ENCODE data around the gene PHC1.
"Not testable (repeated sequence)": the region's sequence is repeated elsewhere in the genome, so short reads cannot be mapped to it uniquely, and the experiment has no call there.

Gene PHC1

DNA sequence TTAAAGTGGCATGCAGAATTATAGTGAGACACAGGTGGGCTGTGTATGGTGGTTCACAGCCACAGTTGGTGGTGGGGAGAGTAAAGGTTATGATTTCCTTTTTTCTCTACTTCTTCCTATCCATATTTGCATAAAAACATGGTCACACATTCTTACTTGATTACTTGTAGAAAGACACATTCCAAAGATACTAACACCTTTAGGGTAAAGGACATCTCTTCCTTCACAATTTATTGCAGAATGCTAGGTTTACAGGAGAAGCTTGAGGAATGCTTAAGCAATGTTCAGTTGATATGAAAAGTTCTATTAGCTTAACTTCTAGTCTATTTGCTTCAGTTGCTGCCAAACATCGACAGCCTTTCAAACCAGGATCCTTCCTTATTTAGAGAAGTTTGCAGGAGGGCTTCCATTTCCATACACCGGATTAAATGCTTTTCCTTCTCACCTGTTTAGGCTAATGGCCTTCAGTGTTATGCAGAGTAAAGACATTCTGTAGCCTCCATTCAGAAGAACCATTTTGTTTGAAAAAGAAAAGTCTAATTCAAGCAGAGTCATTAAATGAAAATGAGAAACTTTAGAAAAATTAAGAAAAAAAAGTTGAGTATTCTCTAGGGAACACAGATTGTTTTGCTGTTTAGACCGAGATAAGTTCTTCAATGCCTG lies 2.6 kb upstream of the PHC1 start:
- FAIRE-seq = no peak

DNA sequence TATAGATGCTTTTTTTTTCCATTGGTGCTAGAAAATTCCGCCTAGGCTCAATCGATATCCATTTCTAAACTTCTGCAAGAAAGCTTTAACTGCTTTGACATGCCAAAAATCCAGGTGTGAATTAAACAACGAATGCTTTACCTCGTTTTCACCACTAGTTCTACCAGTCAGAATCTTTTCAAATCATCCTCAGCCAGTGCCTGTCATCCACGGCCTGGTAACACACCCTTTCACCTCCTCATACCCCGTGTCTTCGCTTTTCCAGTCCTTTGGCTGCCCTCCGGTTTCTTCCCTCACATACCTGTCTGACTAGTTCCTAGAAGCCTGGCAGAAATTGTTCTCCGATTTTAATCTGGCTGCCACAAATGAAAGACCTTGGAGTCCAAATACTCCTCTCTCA lies 1.4 kb upstream of the PHC1 start:
- FAIRE-seq = no peak

DNA sequence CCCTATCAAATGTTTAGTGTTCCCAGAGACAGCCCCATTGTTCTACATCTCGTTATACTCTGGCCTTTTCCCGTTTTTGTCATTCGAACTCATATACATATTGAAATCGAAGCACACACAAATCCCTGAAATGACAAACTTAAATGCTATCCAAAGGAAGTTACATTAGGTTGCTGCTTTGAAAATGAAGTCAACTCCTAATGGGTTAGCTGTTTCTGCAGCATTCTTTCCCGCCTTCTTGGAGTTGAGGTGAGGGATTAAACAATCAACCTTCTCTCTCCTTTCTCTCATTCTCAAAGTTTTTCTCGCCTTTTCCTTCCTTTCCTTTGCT lies 642 bp upstream of the PHC1 start:
- FAIRE-seq = no peak

DNA sequence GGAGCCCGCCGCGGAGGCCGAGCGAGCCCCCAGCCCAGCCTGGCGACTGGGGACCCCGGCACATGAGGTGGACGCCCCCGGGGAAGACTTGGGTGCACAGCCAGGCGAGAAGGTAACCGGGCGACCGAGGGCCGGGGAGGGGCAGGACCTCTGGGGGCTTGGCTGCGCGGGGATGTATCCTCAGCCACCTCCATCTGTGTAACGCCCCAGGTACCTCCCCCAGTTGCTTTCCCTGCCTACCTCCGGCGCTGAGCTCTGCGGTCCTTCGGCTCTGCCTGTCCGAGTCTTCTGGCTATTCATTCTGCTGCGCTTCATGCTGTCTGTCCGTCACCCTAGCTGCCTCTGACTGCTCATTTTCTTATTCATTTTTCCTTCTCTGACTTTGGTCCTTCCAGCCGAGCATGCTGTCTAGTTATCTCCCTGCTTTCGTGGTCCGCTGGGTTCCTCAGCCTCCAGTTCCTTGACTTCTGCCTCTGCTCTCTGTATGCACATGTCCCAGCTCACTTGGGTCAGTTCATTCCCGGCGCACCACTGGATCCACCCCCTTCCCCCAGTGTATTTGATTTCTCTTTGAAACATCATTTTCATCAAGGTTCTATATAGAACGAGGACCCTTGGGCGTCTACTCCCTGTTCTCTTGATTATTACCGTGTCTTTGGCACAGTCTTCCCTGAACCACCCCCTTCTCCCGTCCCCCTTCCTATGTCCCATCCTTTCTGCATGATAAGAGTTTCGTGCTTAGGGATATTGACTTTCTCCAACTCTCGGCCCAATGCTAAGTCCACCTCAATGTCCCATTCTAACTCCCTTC lies 612 bp downstream of the PHC1 start:
- FAIRE-seq = no peak

DNA sequence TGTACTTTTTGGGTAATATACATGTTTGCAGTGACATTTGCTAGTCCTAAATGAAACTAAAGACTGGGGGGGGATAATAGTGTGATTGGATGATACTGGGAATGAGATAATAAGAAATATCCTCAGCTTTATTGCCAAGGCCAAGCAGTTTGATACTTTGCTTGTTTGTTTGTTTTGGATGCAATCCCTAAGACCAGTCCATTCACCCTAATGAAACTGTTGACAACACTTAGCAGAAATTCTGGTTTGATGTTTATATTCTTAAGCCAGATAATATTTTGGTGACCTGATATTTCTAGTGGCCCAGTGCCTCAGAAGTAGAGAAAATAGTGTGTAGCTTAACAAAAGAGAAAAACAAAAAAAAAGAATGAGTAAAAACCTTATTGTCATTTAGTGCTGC lies 1.8 kb downstream of the PHC1 start:
- FAIRE-seq = no peak

DNA sequence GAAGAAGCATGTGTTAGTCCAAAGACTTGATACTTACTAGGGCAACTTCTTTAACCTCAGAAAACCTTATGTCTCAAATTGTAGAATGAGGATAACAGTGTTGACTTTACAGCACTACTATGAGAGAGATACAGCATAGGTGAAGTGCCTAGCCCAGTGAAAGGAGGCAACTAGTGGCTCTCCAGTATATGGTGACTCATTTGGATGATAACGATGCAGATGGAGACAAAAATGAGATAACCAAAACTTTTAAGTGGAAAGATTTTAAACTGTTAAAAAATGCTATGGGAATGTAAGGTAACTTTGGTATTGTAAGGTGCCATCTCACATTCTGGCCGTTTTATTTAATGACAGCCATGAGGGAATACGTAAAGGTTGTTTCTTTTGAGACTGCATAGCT lies 2.7 kb downstream of the PHC1 start:
- FAIRE-seq = no peak

DNA sequence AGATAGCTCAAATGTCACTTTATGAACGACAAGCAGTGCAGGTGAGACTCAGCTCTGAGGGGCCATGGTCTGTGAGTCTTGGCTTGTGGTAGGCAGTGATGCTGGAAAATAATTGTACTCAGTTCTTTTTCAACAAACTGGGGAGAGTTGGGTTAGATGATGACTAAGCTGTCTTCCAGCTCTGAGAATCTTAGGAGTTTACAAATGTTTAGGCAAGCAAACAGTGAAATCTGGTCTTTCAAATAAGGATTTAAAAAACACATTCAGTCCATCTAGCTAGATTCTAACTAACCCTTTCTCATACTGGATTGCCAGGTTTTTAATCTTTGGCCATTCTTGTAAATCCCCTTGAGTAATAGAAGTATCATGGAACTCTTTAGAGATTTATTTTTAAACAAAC lies 3.4 kb downstream of the PHC1 start:
- FAIRE-seq = no peak

DNA sequence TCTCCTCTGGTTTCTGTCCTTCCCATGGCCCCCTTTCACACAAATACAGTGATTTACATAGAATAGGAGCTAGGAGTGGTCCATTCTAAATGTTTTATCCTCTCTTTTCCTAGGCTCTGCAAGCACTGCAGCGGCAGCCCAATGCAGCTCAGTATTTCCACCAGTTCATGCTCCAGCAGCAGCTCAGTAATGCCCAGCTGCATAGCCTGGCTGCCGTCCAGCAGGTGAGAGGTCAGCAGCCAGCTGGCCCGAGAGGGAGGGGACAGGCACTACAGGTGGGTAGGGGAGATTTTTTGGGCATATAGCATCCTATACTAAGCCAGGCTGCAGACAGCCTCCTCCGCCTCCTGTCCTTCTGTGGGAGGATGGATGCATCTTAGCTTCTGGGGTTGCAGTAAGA lies 5.3 kb downstream of the PHC1 start:
- not testable (repeated sequence) for FAIRE-seq

DNA sequence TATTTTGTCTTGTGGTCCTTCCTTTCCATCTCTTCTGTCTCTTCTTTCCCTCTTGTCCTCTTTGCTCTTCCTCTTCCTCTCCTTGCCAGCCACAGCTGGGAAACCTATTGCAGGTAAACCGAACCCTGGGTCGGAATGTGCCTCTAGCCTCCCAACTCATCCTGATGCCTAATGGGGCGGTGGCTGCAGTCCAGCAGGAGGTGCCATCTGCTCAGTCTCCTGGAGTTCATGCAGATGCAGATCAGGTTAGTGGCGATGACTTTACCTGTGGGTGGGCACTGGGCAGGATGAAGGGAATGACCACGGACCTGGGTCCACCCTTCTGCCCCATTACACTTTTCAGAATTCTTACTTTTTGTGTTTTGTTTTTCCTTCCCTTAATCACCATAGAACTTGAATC lies 8.2 kb downstream of the PHC1 start:
- FAIRE-seq = no peak

DNA sequence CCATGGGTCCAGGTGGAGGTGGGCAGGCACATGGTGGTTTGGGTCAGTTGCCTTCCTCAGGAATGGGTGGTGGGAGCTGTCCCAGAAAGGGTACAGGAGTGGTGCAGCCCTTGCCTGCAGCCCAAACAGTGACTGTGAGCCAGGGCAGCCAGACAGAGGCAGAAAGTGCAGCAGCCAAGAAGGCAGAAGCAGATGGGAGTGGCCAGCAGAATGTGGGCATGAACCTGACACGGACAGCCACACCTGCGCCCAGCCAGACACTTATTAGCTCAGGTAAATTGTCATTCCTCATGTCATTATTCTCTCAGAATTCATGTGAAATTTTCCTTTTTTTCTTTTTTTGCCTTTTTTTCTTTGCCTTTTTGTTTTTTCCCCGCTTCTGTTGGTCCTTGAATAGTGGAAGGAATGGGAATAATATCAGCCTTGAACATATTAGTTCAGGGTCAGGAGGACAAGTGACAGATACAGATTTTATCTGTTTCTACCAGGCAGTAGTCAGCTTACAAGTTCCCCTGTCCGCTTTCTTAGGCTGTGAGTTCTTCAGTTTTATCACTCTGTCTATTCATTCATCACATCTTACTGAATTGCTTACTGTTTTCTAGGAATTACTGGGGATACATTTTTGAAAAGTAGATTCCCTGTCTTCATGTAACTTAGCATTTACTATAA lies 16.5 kb downstream of the PHC1 start:
- not testable (repeated sequence) for FAIRE-seq

DNA sequence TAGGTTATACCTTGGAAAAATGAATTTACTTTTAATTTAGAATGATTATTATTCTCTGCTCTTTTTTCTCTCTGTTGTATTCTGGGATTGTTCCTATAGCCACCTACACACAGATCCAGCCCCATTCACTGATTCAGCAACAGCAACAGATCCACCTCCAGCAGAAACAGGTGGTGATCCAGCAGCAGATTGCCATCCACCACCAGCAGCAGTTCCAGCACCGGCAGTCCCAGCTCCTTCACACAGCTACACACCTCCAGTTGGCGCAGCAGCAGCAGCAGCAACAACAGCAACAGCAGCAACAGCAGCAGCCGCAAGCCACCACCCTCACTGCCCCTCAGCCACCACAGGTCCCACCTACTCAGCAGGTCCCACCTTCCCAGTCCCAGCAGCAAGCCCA lies 18.2 kb downstream of the PHC1 start:
- FAIRE-seq = not testable (repeated sequence)

DNA sequence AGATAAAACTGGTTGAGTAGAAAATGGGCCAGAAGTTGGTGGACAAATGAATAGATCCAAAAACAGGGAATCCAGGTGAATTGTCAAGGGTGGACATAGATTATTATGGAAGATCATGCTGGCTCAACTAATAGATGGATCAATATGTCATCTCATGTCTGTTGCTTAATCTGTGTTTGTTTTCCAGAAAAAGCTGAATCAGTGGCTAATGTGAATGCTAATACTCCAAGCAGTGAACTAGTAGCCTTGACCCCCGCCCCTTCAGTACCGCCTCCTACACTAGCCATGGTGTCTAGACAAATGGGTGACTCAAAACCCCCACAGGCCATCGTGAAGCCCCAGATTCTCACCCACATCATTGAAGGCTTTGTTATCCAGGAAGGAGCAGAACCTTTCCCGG lies 19.8 kb downstream of the PHC1 start:
- not testable (repeated sequence) for FAIRE-seq

DNA sequence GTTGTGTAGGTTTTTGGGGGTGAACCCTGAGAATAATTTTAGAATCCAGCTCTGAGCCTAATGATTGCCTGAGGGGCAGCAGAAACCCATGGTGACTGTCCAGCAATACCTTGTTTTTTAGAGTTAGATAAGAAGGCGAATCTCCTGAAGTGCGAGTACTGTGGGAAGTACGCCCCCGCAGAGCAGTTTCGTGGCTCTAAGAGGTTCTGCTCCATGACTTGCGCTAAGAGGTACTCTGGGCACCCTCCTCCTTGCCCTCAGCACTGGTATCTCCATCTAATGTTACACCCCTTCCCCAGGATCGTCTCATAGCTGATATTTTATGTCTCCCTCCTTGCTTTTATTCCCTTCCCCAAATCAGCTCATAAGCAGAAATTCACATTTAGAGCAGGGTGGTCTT lies 22.4 kb downstream of the PHC1 start:
- FAIRE-seq = no peak

DNA sequence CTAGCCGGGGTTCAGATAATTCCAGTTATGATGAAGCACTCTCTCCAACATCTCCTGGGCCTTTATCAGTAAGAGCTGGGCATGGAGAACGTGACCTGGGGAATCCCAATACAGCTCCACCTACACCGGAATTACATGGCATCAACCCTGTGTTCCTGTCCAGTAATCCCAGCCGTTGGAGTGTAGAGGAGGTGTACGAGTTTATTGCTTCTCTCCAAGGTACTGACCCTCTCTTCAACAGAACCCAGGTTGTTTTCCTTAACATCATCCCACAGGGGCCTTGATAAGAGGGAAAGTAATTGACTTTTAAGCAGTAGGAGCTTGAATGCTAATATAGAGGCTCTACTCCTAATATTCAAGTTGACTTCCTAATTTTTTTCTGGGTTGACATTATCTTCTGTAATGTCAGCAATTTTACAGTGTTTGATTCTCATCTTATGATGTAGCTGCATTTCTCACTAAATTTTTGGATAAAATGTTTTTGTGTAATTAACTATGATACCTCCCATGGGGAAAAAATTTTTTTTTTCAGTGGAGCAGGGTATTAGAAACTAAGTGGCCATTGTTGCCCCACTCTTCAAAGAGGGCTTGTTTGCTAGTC lies 23.6 kb downstream of the PHC1 start:
- FAIRE-seq = not testable (repeated sequence)

DNA sequence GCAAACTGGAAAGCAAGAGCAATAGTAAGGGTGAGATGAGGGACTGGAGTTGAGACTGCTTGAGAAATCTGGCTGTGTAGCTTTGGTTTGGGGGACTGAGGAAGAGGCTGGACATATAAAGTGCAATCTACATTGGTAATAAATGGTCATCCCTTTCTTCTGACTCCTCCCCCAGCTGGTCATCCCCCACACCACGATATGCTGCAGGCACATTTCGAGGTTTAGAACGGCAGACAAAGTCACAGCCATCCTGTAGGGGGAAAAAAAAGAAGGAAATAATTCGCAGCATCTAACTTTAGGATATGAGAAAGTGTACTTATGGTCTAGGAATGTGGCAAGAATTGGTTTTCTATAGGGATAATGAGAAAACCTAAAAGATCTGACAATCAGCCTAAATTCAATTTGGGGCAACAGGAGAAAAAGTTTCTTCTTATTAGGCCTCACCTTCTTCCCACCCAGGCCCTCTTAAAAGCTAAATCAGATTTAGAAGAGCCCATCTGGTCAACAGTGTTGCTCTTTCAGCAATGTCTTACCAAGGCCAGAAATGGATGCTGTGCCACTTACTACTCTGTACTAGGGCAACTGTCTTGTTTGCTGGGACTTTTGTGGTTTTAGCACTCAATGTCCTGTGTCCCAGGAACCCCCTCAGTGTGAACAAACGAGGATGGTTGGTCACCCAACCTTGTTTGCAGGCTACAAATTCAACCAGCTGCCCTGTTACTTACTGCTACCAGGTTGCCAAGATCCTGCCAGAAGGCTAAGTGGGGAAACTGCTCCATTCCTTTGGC lies 27.6 kb downstream of the PHC1 start:
- no peak for FAIRE-seq

DNA sequence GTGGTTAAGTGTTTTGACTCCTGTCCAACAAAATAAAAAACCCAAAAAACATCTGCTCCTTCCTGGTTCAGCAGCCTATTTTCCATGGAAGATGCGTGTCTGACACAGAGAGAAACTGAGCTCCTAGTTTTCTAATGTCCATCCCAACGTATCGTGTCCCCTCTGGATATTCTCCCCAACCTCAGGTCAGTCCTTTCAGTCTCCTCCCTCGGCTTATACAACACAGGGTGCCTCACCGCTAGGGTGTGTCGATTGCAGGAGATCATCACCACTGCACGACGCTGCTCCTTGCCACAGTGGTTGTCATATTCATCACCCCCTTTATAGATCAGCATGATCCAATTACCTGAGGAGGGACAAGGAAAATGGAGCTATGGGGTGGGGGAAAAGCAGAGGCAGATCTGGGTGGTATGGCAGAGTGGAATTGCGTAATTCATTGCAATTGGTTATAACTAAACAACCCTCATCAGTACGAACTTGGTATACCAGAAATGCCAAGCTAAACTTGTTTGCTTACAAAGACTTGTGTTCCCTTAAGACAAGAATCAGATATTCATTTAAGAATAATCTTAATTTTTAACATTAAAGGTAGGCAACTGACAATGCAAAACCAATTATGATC lies 29.4 kb downstream of the PHC1 start:
- no peak for FAIRE-seq

DNA sequence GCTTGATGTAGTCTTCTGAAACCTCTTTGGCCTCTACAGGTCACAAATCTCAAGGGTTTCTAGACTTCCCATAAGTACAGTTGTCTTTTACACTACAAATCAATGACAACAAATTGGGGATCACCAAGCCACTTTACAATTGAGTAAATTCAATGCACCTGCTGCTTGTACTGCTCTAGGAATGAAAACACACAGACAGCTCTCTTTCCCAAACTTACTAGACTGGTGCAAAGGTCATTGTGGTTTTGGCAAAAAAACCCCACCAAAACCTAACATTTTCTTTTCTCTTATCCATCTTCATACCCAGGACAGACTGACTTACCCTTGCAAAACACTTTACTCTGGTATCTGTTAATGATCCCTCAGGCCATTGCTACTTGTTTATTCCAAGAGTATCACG lies 32.4 kb downstream of the PHC1 start:
- no peak for FAIRE-seq

DNA sequence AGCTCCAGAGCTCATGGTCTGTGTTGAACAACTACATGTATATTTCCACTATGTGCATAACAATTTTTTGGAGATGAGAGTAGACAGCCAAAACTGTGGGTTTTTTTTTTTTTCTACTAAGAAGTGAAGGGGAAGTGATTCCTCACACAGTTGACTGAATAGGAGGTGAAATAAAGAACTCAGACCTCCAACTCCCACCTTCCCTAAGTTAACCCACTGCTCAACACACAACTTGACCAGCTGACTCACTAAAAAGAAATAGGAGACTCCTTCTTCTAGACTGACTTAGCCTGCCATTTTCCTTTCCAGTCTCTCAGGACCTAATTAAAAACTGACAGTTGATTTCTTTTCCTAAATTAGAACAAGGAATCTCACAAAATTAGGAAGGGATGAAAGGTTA lies 33.4 kb downstream of the PHC1 start:
- FAIRE-seq = no peak

DNA sequence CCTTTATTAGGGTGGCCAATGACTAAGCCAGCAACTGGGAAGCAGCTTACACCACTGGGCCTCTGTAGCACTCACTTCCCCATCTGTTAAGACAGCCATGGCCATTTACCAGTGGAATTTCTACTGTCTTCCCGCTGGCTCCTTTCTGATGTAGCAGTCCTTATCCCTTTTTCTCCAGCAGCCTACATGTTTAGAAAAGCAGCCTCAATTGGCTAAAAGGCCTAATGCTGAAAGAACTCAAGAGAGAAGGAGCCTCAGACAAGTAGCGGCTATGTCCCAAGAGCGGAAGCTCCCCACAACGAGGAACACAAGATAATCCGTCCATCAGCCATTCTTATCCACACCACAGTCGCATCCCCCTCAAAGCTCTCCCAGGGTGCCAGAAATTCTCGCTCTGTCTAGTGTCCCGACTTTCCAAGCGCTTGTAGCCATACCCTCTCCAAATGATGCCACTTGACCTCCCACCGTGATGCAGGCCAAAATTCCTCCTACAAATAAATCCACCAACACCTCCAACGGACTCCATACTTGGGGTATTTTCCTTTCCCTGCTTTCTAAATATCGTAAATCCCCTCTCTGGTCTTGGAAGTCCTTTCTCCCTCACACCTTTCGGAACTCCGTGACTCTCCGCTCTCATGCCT lies 34.5 kb downstream of the PHC1 start:
- no peak for FAIRE-seq

DNA sequence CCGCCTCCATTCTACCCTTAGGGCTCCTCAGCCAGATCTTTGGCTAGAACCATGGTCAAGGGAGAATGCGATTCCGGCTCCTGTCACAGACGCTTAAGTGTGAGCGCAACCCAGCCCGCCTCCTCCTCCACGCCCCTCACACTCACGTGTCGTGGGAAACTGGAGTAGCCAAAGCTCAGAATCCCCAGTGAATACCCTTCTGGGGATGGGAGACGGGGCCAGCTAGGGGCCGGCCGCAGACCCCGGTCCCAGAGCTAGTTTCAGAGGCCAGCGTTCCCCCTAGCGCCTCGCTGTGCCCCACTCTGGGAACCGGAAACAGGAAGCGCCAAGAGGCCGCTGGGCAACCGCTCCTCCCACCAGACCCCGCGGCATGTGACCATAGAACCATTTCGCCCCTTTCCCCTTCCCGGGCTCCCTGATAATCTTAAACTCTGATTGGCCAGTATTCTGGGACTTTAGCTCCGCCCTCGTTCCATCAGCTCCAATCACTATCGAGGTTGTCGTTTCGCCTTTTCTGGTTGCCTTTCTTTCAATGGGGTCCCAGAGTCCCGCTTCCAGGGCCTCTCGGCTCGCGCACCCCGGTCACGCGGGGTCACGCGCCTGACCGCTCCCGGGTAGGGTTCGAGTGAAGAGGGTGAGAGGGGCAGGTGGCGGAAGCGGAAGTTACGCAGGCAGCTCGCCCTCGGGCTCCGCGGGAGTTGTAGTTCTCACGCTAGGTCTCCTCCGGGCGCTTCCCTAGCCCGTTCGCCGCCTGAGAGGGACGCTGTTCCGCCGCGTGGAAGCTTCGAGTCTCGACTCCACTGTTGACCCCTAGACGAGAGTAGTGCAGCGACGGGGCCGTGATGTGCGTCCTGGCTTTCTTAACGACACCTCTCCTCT lies 35.3 kb downstream of the PHC1 start, which contains the start of gene M6PR:
TSS of gene M6PR (minus strand) at position 304 of the 879 bp plus-strand sequence. CDS start 3,241 bp downstream, outside the sequence.
- peak; percentile 99 for FAIRE-seq

DNA sequence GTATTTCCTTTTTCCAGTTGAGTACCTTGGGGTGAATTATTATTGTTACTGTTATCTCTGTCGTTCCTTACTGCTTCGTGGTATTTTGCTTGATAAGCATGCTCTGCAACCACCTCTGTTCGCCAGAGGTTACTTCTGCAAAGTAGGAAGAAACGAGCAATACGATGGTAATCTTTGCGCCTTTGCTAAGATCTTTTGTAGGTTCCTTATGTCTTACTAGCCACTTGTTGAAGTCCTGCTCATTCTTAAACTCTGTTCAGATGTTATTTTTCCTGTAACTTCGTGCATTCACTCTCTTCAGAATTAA lies 35.9 kb downstream of the PHC1 start:
- no peak for FAIRE-seq

Measured in G401.6 (cell line).